Muscle layer of duodenum (tissue), 2 donors: ENCODE measurements around the gene USH2A.

Experiments used
- H3K27ac ChIP-seq: one replicate; pipeline ENCODE4 v1.7.0; 2013; ENCODE audit warnings: mild to moderate bottlenecking, low read length
- H3K27me3 ChIP-seq: one replicate; pipeline ENCODE4 v1.7.0; 2013; ENCODE audit warnings: low read depth, mild to moderate bottlenecking, control low read depth, low read length
- H3K36me3 ChIP-seq, 2 donors: one replicate each; pipeline ENCODE4 v1.7.0; 2013; ENCODE audit warnings: low read length in 2 of 2, control low read depth in 1 of 2, mild to moderate bottlenecking in 1 of 2; ENCODE audit not compliant: insufficient read depth in 2 of 2, control insufficient read depth in 1 of 2
- H3K4me1 ChIP-seq, 2 donors: one replicate each; pipeline ENCODE4 v1.7.0; 2013; ENCODE audit warnings: low read length in 2 of 2, mild to moderate bottlenecking in 2 of 2, control low read depth in 1 of 2, moderate library complexity in 1 of 2; ENCODE audit not compliant: insufficient read depth in 2 of 2, control insufficient read depth in 1 of 2
- H3K4me3 ChIP-seq, 2 donors: one replicate each; pipeline ENCODE4 v1.7.0; 2013; ENCODE audit warnings: low read length in 2 of 2, low read depth in 1 of 2, mild to moderate bottlenecking in 1 of 2
- H3K9me3 ChIP-seq, 2 donors: one replicate each; pipeline ENCODE4 v1.7.0; 2013; ENCODE audit warnings: low read length in 2 of 2, control low read depth in 1 of 2, mild to moderate bottlenecking in 1 of 2; ENCODE audit not compliant: control insufficient read depth in 1 of 2
- donor health status: healthy.

USH2A gene

GRCh38 chr1:216200941-216201340 lies 222.3 kb downstream of the USH2A start:
- H3K27ac ChIP-seq = no peak overlapping the region
- H3K4me3 ChIP-seq = no peak overlapping the region
- H3K4me1 ChIP-seq = no peaks in the 10 kb centered on the region
- H3K9me3 ChIP-seq = no peaks in the 10 kb centered on the region
- H3K36me3 ChIP-seq = no peaks in the 10 kb centered on the region
- H3K27me3 ChIP-seq = no peaks in the 10 kb centered on the region

GRCh38 chr1:216194721-216195120 lies 228.5 kb downstream of the USH2A start:
- Histone ChIP-seq H3K4me1 (no peaks in the 10 kb centered on the region), H3K36me3 (no peaks in the 10 kb centered on the region), H3K27ac (no peak overlapping the region), H3K9me3 (no peaks in the 10 kb centered on the region), H3K27me3 (no peaks in the 10 kb centered on the region), H3K4me3 (no peak overlapping the region)

GRCh38 chr1:216193839-216194443 lies 229.3 kb downstream of the USH2A start:
- no peaks in the 10 kb centered on the region for H3K27me3 ChIP-seq
- no peak overlapping the region for H3K27ac ChIP-seq
- no peaks in the 10 kb centered on the region for H3K9me3 ChIP-seq
- no peak overlapping the region for H3K4me3 ChIP-seq
- no peaks in the 10 kb centered on the region for H3K4me1 ChIP-seq
- no peaks in the 10 kb centered on the region for H3K36me3 ChIP-seq

- Histone ChIP-seq H3K4me3 (no peak overlapping the region), H3K27me3 (no peaks in the 10 kb centered on the region), H3K9me3 (no peaks in the 10 kb centered on the region), H3K4me1 (no peaks in the 10 kb centered on the region), H3K27ac (no peak overlapping the region), H3K36me3 (no peaks in the 10 kb centered on the region)
These were observed 232.8 kb downstream of the USH2A start for GRCh38 chr1:216190438-216190837.

GRCh38 chr1:216186816-216187215 lies 236.4 kb downstream of the USH2A start:
- Histone ChIP-seq H3K27me3 (no peaks in the 10 kb centered on the region), H3K4me3 (no peak overlapping the region), H3K9me3 (no peaks in the 10 kb centered on the region), H3K27ac (no peak overlapping the region), H3K4me1 (no peaks in the 10 kb centered on the region), H3K36me3 (no peaks in the 10 kb centered on the region)

- H3K36me3 ChIP-seq = no peaks in the 10 kb centered on the region
- H3K27me3 ChIP-seq = no peaks in the 10 kb centered on the region
- no peaks in the 10 kb centered on the region for H3K9me3 ChIP-seq
- H3K4me3 ChIP-seq = no peak overlapping the region
- H3K27ac ChIP-seq = no peak overlapping the region
- no peaks in the 10 kb centered on the region for H3K4me1 ChIP-seq
These were observed 237.1 kb downstream of the USH2A start for GRCh38 chr1:216186141-216186540.

GRCh38 chr1:216184126-216184680 lies 239.0 kb downstream of the USH2A start:
- Histone ChIP-seq H3K9me3 (no peaks in the 10 kb centered on the region), H3K36me3 (no peaks in the 10 kb centered on the region), H3K4me1 (no peaks in the 10 kb centered on the region), H3K27ac (no peak overlapping the region), H3K27me3 (no peaks in the 10 kb centered on the region), H3K4me3 (no peak overlapping the region)

GRCh38 chr1:216183454-216183853 lies 239.8 kb downstream of the USH2A start:
- Histone ChIP-seq H3K9me3 (no peaks in the 10 kb centered on the region), H3K36me3 (no peaks in the 10 kb centered on the region), H3K4me3 (no peak overlapping the region), H3K27ac (no peak overlapping the region), H3K27me3 (no peaks in the 10 kb centered on the region), H3K4me1 (peaks cover 0 to 1% of the 10 kb centered on the region in 2 donors)

- Histone ChIP-seq H3K4me1 (peaks cover 0 to 5% of the 10 kb centered on the region in 2 donors), H3K27ac (no peak overlapping the region), H3K9me3 (no peaks in the 10 kb centered on the region), H3K4me3 (no peak overlapping the region), H3K36me3 (no peaks in the 10 kb centered on the region), H3K27me3 (no peaks in the 10 kb centered on the region)
These were observed 240.2 kb downstream of the USH2A start for GRCh38 chr1:216183007-216183406.

GRCh38 chr1:216181590-216181989 lies 241.7 kb downstream of the USH2A start:
- Histone ChIP-seq H3K36me3 (no peaks in the 10 kb centered on the region), H3K4me3 (no peak overlapping the region), H3K4me1 (peaks cover 0 to 12% of the 10 kb centered on the region in 2 donors), H3K27me3 (no peaks in the 10 kb centered on the region), H3K9me3 (no peaks in the 10 kb centered on the region), H3K27ac (no peak overlapping the region)

GRCh38 chr1:216178281-216178680 lies 245.0 kb downstream of the USH2A start:
- Histone ChIP-seq H3K4me1 (peaks cover 0 to 19% of the 10 kb centered on the region in 2 donors), H3K4me3 (no peak overlapping the region), H3K36me3 (no peaks in the 10 kb centered on the region), H3K9me3 (no peaks in the 10 kb centered on the region), H3K27ac (no peak overlapping the region), H3K27me3 (no peaks in the 10 kb centered on the region)

- H3K4me3 ChIP-seq = no peak overlapping the region
- H3K4me1 ChIP-seq = peaks cover 0 to 22% of the 10 kb centered on the region in 2 donors
- H3K36me3 ChIP-seq = no peaks in the 10 kb centered on the region
- H3K27ac ChIP-seq = no peak overlapping the region
- no peaks in the 10 kb centered on the region for H3K27me3 ChIP-seq
- no peaks in the 10 kb centered on the region for H3K9me3 ChIP-seq
These were observed 246.3 kb downstream of the USH2A start for GRCh38 chr1:216176970-216177369.
